GM21390 (cell line): ENCODE data around the gene IRAK1.

Experiments
- ATAC-seq: cut with Tn5 transposase; IDR thresholded peaks from one replicate; pipeline ENCODE4 v1.9.1; 2021; ENCODE audit not compliant: unreplicated experiment

IRAK1 gene

GRCh38 chrX:154019633-154020528, at the start of gene IRAK1:
Gene IRAK1, minus strand, starts transcription at chrX:154019902. Its CDS starts 90 bp downstream, at chrX:154019812.
- peak; percentile 63 for ATAC-seq

DNA sequence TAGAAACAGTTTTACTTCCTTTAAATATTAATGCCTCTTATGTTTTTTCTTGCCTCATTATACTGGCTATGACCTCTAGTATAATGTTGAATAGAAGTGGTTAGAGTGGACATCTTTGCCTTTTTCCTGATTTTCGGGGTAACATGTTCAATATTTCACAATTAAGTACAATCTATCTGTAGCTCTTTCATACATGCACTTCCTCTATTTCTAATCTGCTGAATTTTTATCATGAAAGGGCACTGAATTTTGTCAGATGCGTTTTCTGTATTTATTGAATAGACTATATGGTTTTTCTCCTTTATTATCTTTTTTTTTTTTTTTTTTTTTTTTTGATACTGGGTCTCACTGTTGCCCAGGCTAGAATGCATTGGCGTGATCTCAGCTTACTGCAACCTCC, 48.9 kb upstream of the IRAK1 start:
- ATAC-seq = no peak

DNA sequence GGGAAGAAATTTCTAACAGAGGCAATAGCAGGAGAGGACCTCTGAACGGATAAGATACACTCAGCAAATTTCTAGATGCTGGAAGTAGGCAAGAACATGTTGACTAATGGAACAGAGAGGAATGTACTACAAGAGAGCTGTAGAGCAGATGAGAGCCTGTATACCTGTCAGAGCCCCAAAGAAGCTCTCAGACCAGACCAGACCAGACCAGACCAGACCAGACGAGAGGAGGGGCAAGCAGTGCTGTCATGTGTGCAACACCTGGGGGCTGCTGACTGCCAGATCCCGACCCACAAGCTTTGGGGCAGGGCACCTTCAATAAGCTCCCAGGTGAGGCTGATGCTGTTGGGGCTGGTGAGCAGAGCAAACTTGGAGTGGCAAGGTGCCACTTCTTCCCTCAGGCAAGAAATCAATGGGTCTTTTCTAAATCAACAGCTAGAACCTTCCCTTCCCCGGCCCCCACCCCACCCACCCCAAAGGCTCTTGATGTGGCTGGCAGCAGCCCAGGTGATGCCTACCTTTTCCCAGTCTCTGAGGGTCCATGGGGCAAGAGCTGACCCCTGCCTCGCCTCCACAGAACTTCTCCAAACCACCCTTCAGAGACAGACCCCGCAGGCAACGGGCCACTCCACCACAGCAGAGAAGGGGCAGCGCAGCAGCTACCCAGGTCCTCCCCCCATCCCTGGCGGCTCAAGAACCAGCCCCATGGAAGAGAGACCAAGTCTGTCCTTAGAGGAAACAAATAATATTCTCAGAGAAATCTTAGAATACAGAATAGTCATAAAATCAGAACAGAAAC, 45.1 kb upstream of the IRAK1 start:
- no peak for ATAC-seq

DNA sequence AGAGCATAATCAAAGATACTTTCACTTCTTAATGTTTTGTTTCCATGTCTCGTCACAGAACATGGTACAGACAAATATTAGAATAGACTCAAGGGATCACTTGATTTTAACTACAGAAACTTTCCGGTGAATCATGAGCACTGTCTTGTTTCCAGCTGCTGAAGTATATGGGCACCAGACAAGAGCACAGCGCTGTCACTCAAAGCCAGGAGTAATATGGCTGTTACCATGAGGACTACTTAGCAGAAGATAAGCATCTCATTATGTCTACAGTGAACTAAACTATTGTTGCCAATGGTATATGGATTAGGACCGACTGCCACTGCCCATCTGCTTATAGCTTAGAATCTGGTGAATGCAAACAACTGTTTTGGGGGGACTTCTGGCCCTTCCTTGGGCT, 43.5 kb upstream of the IRAK1 start:
- no peak for ATAC-seq

DNA sequence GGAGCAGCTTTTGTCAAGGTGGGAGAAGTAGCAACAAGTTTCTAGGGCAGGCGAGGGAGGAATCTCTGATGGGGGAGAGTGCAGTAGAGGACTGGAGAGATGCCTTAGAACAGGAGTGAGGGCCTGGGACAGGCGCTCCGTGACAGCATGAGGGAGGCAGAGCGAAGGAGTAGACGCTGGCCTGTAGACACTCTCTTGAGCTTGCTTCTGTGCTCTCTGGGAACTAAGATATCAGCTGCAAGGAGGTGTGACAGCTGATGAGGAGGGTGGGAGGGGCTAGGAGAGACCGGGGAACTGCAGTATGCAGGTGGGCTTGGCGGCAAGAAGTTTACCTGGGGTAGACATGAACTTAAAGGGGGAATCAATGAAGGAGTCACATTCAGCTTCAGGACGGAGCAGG, 42.1 kb upstream of the IRAK1 start:
- ATAC-seq = no peak

GRCh38 chrX:154059729-154060245, 40.1 kb upstream of the IRAK1 start:
- ATAC-seq = no peak

DNA sequence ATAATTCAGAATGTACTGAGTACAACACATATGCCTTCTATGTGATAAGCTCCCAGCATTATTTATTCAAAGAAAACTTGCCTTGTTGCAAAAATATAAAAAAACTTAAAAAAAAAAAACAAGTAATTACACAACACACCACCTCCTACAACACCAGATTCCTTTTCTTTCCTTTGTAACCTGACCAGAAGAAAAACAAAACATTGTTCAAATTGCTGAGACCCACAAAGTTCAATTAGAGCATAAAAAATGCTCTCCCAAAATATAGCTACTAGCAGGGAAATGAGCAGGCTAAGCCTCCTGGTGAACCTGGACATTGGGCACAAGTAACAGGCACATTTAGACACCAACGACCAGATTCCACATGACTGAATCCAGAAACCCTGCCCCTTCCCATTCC, 39.5 kb upstream of the IRAK1 start:
- no peak for ATAC-seq

DNA sequence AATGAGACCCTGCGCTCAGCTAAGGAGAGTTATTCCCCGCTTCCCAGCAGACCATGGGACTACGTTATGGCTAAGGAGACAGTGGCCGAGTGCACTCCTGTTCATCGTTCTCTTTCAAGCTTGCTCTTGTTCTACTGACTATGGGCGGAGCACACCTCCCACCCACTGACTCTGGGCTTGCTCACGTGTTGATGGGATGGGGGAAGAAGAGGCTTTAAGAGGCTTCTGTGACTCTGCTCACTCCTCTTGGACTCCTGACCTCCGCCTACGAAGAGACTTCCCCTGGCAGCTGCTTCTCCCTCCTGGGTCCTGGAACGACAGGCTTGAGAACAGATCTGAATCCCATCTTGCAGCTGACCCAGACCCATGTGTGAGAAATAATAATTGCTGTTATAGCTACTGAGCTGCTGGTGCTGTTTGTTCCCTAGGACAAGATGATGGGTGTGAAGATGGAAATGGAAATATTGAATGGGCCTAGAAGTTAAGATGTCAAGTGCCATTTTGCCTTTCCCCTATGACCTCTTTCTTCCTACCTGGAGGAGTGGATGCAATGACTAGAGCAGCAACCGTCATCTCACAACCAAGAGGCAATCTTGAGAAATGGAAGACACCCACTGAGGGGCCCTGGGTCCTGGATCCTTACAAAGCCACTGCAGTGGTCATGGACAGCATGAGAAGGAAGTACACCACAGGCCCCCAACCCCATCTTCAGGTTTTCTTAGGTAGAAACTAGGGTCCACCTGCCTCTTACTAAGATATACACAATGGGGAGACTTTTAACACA, 38.7 kb upstream of the IRAK1 start:
- no peak for ATAC-seq

- ATAC-seq = no peak
Observed at GRCh38 chrX:154057791-154058190, 38.1 kb upstream of the IRAK1 start.

DNA sequence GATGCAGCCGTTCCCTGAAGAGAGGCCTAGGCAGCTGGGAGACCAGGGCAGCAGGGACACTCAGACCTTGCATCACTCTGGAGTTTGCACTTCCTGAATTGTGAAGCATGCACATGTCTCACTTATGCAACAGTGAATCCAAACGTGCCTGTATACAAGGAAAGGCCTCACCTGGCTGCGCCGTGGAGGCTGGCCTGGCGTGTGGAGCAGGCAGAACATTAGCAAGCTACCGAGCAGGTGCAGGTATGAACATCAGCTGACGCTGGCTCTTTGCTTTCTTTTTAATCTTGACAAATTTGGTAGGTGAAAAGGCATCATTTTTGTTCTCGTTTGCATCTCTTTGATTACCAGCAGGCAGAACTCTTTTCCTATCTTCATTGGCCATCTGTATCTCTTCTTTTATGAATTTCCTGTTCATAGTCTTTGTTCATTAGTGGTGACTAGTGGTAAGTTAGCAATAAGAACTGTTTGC, 37.1 kb upstream of the IRAK1 start:
- no peak for ATAC-seq

DNA sequence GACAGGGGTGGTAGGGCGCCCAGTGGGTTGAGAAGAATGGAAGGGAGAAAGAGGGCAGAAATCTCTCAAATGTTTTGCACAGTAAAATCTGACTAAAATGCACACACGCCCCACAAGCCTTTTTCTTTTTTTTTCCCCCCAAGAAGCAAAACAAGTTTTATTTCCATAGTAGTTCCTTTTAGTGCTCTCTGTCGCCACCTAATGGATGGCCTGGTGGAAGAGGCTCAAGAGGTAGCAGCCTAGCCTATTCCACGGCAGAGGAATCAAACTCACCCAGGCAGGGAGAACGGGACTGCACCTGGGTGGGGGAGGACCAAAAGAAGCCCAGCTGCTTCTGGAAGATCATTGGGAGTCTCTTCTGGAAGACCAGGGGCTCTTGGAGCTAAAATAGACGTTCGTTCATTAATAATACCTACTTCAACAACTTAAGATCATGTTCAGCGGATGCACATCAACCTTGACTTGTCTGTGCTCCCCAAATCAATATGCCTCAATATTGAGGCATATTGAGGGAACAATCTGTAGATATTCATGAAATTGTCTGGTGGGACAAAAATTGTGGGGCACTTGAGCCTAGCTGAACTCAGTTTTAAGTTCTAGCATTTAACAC, 31.6 kb upstream of the IRAK1 start:
- ATAC-seq = no peak

- ATAC-seq = no peak
Observed at GRCh38 chrX:154050113-154050495, 30.4 kb upstream of the IRAK1 start.

DNA sequence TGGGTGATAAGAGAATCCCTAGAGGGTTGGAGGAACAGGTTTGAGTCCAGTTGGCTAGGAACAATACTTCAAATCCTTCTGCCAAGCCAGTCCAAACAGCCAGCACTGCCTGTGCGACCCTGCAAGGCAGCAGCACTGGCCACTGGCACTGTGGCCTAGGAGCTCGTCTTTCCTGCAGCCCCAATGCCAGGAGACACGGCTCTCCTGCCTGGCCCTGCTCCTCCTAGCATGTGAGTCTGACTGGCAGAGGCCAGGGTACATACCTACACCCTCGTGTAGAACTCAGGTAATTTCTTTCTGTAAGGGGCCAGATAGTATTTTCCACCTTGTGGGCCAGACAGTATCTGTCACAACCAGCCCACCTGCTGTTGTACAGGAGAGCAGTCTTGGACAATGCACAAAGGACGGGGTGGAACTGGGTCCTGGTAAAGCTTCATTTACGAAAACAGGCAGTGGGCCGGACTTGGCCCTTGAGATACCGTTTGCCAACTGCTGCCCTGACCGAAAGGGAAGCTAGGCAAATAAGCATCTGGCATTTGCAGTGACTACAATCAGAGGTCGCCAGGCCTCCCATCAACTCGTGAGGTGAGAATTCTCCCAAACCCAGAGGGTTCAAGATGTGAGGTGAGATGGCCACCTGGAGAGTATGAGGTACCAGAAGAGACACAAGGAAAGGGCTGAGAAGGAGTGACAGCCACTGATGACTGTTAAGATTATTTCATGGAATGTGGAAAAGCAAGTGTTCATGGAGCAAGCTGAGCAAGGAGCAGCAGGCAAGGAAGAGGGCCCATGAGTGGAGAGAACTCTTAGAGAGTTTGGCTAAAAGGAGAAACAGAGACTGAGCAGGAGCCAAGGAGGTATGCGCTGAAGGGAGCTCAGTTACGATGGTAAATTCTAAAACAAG, 29.8 kb upstream of the IRAK1 start:
- ATAC-seq = no peak

- no peak for ATAC-seq
Observed at GRCh38 chrX:154048398-154048797, 28.7 kb upstream of the IRAK1 start.

DNA sequence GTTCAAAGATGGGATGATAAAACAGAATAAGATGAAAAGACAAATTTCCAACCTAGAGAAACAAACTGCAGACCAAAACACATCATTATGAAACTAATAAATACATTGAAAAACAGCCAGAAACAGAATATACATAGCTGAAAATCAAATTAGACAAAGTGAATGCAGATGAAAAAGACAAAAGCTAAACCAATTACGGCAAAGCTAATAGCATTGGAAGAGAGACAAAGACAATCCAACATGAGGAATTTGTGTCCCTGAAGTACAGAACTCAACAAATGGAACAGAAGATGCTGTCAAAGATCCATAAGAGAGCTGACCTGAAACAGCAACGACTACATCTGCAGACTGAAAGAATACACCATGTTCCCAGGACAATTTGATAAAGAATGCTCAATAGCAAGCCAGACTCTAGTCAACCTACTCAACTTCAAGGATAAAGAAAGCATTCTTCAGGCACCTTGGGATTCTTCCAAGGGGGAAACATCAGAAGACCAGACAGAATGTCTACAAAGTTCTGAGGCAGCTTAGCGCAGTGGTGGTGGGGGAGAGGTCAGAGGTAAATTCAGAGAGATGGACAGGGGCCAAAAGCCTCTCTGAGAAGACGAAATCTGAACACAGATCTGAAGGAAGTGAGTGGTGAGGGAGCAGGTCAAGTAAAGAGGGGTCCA, 27.4 kb upstream of the IRAK1 start:
- ATAC-seq = no peak

DNA sequence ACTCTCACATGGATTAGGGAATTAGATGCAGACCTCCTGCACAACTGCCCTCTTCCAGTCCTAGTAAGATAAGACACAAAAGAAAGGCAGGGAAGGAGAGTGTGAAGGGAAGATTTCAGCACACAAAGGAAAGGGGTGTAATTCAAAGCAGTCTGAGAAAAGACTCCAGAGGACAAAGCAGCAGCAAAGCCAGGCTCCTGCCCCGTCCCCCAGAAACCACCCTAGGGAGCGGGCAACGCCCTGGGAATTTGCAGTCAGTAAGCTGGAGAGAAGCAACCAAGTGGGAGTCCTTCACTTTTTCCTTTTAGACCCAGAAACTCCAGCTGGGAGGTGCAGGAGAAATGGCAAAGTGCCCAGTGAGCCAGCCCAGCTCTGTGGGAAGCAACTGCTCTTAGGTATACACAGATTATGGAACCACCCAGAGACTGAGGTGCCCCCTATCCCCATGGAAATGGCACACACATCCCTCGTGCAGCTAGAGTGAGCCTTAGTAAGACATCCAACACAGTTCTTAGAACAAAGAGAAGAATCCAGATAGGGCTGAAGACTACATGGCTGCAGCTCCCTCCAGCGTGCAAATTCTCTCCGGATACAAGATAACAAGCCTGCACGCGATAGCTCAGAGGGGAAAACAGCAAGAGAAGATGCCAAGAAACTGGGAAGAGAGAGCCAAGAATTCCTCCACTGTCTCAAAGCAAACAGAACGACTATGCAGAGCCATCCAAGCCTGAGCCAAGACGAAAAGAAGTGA, 26.5 kb upstream of the IRAK1 start:
- no peak for ATAC-seq

GRCh38 chrX:154044091-154044490, 24.4 kb upstream of the IRAK1 start:
- no peak for ATAC-seq

DNA sequence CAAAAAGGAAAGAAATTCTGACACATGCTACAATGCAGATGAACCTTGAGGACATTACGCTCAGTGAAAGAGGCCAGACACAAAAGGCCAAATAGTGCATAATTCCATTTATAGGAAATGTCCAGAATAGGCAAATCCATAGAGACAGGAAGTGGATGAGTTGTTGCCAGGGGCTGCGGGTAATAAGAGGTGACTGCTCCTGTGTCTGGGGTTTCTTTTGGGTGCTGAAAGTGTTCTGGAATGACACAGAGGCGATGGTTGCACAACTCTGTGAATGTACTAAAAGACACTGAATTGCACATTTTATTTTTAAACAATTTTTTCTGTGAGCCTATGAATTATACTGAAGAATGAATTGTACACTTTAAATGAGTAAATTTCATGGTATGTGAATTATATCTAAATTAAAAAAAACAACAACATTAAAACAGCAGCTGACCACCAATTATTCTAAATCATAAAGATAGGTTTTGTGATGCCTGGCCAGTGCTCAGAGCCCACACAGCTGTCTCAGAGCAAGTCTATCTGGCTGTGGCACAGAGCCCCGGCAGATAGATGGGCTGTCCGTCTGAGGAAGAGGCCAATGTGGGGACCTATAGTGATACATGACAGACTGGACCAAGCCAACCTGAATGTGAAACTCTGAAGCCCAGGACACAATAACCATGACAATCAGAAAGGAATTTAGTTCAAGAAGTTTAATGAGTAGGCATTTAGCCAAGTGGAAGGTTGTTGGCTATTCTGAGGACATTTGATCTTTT, 23.5 kb upstream of the IRAK1 start:
- ATAC-seq = no peak
